HepG2 (cell line): ENCODE measurements around the gene TM9SF2. TPM values are rescaled to one million over a fixed set of nuclear protein-coding genes. Genes with fewer than 3 reads are reported as not detected.

Experiments
- MEIS2 ChIP-seq: sonication (generic); formaldehyde crosslinking; IDR thresholded peaks from 2 replicates; pipeline ENCODE4 v1.9.0; 2021; ENCODE audit warnings: mild to moderate bottlenecking, missing genetic modification reagents
- REL ChIP-seq: sonication (generic); formaldehyde crosslinking; conservative IDR thresholded peaks from 2 replicates; pipeline ENCODE4 v1.8.0; 2022; ENCODE audit warnings: mild to moderate bottlenecking, missing genetic modification reagents, moderate library complexity
- U2AF1 ChIP-seq: fragments of 200-400 bp; formaldehyde crosslinking; optimal IDR thresholded peaks from 2 replicates; pipeline ENCODE3; 2017; ENCODE audit warnings: mild to moderate bottlenecking, low read depth, low read length
- ZBTB20 ChIP-seq: sonication (generic); formaldehyde crosslinking; IDR thresholded peaks from 2 replicates; pipeline ENCODE4 v1.8.1; 2023; ENCODE audit warnings: missing genetic modification reagents, low read depth, mild to moderate bottlenecking, borderline replicate concordance
- ZFP62 ChIP-seq: sonication (generic); formaldehyde crosslinking; IDR thresholded peaks from 2 replicates; pipeline ENCODE4 v1.4.0; 2020; ENCODE audit warnings: missing genetic modification reagents
- ZKSCAN5 ChIP-seq: sonication (generic); formaldehyde crosslinking; IDR thresholded peaks from 2 replicates; pipeline ENCODE4 v1.5.1; 2020; ENCODE audit warnings: mild to moderate bottlenecking, missing genetic modification reagents
- ZNF572 ChIP-seq: sonication (generic); formaldehyde crosslinking; IDR thresholded peaks from 2 replicates; pipeline ENCODE4 v1.5.1; 2020; ENCODE audit warnings: mild to moderate bottlenecking, missing genetic modification reagents
- ZNF616 ChIP-seq: sonication (generic); formaldehyde crosslinking; IDR thresholded peaks from 2 replicates; pipeline ENCODE4 v1.5.0; 2020; ENCODE audit warnings: low read depth, mild to moderate bottlenecking, missing genetic modification reagents
- ZNF678 ChIP-seq: sonication (generic); formaldehyde crosslinking; IDR thresholded peaks from 2 replicates; pipeline ENCODE4 v1.4.0; 2020; ENCODE audit warnings: mild to moderate bottlenecking, missing genetic modification reagents
- ZNF75D ChIP-seq: sonication (generic); formaldehyde crosslinking; IDR thresholded peaks from 2 replicates; pipeline ENCODE4 v1.8.1; 2023; ENCODE audit warnings: missing genetic modification reagents, mild to moderate bottlenecking, borderline replicate concordance
- ZSCAN31 ChIP-seq: sonication (generic); formaldehyde crosslinking; IDR thresholded peaks from 2 replicates; pipeline ENCODE4 v1.5.0; 2020; ENCODE audit warnings: low read depth, mild to moderate bottlenecking, missing genetic modification reagents
- polyA plus RNA-seq, 8 experiments: library from polyadenylated mRNA; depleted of rRNA in 3 of 8; stranded (reverse) in 7 of 8; unstranded in 1 of 8; fragments of >200 nt; fragmentation: Illumina TruSeq in 4 of 8; extraction: Trizol in 4 of 8; gene quantifications; 2 replicates each; pipeline versions ENCODE4 v1.2.1 to v1.2.3, GENCODE V29; 2011 to 2016; ENCODE audit warnings: low read depth in 4 of 8, missing spikeins in 1 of 8, mixed read lengths in 1 of 8; ENCODE audit not compliant: insufficient read depth in 1 of 8
- total RNA-seq, 5 experiments: library from RNA; depleted of rRNA; stranded (reverse); fragments of >200 nt; fragmentation: Illumina TruSeq; extraction: Trizol; gene quantifications; 2 replicates each; pipeline ENCODE4 v1.2.3, GENCODE V29; 2016; ENCODE audit warnings: low read depth in 1 of 5
- TF ChIP-seq, protein P1 (sequence below): sonication (generic); formaldehyde crosslinking; IDR thresholded peaks from 2 replicates; pipeline ENCODE4 v1.4.0; 2020; ENCODE audit warnings: missing genetic modification reagents
- TF ChIP-seq, protein P2 (sequence below): IDR thresholded peaks from 2 replicates; pipeline ENCODE4 v1.6.1; 2016; ENCODE audit warnings: missing biosample characterization, missing genetic modification reagents, low read depth
- TF ChIP-seq, protein P3 (sequence below): sonication (generic); formaldehyde crosslinking; IDR thresholded peaks from 2 replicates; pipeline ENCODE4 v1.5.1; 2020; ENCODE audit warnings: missing genetic modification reagents, mild to moderate bottlenecking, borderline replicate concordance
- TF ChIP-seq, protein P4 (sequence below): sonication (generic); formaldehyde crosslinking; IDR thresholded peaks from 2 replicates; pipeline ENCODE4 v1.4.0; 2020; ENCODE audit warnings: missing genetic modification reagents, mild to moderate bottlenecking, borderline replicate concordance
- TF ChIP-seq, protein P5 (sequence below): sonication (generic); formaldehyde crosslinking; IDR thresholded peaks from 2 replicates; pipeline ENCODE4 v1.5.0; 2020; ENCODE audit warnings: missing genetic modification reagents
- TF ChIP-seq, protein P6 (sequence below): sonication (generic); formaldehyde crosslinking; conservative IDR thresholded peaks from 2 replicates; pipeline ENCODE4 v1.5.0; 2020; ENCODE audit warnings: missing genetic modification reagents

Gene TM9SF2
- total and polyA plus RNA-seq, 2 of the 13 experiments (the other 11 are each of a cell fraction or from before 2014, with no cell fraction given): 94.1 to 123 TPM

DNA sequence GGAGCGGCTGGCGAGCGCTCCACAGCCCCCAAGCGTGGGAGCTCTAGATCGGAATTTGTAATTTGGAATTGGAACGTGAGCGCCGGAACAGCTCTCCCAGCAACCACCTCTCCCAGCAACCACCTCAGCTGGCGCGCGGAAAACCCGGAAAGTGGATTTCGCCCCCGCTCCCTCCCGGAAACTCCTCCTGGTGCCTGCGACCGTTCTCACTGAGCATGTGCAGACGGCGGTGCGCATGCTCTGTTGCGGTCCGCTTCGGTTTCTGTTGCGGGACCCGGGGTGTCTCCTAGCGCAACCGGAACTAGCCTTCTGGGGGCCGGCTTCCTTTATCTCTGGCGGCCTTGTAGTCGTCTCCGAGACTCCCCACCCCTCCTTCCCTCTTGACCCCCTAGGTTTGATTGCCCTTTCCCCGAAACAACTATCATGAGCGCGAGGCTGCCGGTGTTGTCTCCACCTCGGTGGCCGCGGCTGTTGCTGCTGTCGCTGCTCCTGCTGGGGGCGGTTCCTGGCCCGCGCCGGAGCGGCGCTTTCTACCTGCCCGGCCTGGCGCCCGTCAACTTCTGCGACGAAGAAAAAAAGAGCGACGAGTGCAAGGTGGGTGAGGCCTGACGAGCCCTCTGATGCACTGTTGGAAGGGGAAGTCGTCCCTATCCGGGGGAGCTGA, at the start of gene TM9SF2 (continued):
- TF ChIP-seq, protein P1, sequence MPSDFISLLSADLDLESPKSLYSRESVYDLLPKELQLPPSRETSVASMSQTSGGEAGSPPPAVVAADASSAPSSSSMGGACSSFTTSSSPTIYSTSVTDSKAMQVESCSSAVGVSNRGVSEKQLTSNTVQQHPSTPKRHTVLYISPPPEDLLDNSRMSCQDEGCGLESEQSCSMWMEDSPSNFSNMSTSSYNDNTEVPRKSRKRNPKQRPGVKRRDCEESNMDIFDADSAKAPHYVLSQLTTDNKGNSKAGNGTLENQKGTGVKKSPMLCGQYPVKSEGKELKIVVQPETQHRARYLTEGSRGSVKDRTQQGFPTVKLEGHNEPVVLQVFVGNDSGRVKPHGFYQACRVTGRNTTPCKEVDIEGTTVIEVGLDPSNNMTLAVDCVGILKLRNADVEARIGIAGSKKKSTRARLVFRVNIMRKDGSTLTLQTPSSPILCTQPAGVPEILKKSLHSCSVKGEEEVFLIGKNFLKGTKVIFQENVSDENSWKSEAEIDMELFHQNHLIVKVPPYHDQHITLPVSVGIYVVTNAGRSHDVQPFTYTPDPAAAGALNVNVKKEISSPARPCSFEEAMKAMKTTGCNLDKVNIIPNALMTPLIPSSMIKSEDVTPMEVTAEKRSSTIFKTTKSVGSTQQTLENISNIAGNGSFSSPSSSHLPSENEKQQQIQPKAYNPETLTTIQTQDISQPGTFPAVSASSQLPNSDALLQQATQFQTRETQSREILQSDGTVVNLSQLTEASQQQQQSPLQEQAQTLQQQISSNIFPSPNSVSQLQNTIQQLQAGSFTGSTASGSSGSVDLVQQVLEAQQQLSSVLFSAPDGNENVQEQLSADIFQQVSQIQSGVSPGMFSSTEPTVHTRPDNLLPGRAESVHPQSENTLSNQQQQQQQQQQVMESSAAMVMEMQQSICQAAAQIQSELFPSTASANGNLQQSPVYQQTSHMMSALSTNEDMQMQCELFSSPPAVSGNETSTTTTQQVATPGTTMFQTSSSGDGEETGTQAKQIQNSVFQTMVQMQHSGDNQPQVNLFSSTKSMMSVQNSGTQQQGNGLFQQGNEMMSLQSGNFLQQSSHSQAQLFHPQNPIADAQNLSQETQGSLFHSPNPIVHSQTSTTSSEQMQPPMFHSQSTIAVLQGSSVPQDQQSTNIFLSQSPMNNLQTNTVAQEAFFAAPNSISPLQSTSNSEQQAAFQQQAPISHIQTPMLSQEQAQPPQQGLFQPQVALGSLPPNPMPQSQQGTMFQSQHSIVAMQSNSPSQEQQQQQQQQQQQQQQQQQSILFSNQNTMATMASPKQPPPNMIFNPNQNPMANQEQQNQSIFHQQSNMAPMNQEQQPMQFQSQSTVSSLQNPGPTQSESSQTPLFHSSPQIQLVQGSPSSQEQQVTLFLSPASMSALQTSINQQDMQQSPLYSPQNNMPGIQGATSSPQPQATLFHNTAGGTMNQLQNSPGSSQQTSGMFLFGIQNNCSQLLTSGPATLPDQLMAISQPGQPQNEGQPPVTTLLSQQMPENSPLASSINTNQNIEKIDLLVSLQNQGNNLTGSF (CRISPR knock-in tag): no peak
- TF ChIP-seq ZKSCAN5 (CRISPR knock-in tag): no peak
- TF ChIP-seq, protein P2, sequence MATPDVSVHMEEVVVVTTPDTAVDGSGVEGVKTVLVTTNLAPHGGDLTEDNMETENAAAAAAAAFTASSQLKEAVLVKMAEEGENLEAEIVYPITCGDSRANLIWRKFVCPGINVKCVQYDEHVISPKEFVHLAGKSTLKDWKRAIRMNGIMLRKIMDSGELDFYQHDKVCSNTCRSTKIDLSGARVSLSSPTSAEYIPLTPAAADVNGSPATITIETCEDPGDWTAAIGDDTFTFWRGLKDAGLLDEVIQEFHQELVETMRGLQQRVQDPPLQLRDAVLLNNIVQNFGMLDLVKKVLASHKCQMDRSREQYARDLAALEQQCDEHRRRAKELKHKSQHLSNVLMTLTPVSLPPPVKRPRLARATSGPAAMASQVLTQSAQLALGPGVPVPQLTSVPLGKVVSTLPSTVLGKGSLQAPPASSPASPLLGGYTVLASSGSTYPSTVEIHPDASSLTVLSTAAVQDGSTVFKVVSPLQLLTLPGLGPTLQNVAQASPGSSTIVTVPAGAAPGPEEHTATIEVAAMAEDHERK (CRISPR knock-in tag): no peak
- TF ChIP-seq REL: no peak
- peak; percentile 72; the same call in 1 of the 2 replicates for TF ChIP-seq ZBTB20 (CRISPR knock-in tag)
- TF ChIP-seq ZSCAN31 (CRISPR knock-in tag): no peak; the same call in 1 of the 2 replicates
- TF ChIP-seq, protein P3, sequence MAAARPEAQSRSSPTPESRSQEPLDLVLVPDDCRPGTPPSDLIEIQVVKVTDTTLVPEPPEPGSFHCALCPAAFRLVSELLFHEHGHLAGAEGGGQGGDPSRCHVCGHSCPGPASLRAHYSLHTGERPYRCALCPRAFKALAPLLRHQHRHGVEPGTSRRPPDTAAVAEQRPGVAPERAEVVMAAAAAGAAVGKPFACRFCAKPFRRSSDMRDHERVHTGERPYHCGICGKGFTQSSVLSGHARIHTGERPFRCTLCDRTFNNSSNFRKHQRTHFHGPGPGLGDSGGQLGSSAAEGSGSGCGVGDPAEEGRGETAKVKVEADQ (CRISPR knock-in tag): no peak
- TF ChIP-seq, protein P4, sequence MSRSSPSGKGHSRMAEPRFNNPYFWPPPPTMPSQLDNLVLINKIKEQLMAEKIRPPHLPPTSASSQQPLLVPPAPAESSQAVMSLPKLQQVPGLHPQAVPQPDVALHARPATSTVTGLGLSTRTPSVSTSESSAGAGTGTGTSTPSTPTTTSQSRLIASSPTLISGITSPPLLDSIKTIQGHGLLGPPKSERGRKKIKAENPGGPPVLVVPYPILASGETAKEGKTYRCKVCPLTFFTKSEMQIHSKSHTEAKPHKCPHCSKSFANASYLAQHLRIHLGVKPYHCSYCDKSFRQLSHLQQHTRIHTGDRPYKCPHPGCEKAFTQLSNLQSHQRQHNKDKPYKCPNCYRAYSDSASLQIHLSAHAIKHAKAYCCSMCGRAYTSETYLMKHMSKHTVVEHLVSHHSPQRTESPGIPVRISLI (CRISPR knock-in tag): peak; percentile 67; the same call in 1 of the 2 replicates
- no peak for TF ChIP-seq ZFP62
- TF ChIP-seq, protein P5, sequence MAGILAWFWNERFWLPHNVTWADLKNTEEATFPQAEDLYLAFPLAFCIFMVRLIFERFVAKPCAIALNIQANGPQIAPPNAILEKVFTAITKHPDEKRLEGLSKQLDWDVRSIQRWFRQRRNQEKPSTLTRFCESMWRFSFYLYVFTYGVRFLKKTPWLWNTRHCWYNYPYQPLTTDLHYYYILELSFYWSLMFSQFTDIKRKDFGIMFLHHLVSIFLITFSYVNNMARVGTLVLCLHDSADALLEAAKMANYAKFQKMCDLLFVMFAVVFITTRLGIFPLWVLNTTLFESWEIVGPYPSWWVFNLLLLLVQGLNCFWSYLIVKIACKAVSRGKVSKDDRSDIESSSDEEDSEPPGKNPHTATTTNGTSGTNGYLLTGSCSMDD: no peak
- no peak for TF ChIP-seq MEIS2 (CRISPR knock-in tag)
- peak; percentile 64 for TF ChIP-seq U2AF1
- no peak for TF ChIP-seq ZNF616 (CRISPR knock-in tag)
- TF ChIP-seq ZNF678 (CRISPR knock-in tag): no peak
- TF ChIP-seq, protein P6, sequence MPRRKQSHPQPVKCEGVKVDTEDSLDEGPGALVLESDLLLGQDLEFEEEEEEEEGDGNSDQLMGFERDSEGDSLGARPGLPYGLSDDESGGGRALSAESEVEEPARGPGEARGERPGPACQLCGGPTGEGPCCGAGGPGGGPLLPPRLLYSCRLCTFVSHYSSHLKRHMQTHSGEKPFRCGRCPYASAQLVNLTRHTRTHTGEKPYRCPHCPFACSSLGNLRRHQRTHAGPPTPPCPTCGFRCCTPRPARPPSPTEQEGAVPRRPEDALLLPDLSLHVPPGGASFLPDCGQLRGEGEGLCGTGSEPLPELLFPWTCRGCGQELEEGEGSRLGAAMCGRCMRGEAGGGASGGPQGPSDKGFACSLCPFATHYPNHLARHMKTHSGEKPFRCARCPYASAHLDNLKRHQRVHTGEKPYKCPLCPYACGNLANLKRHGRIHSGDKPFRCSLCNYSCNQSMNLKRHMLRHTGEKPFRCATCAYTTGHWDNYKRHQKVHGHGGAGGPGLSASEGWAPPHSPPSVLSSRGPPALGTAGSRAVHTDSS: no peak
- TF ChIP-seq ZNF75D (CRISPR knock-in tag): no peak
- TF ChIP-seq ZNF572 (CRISPR knock-in tag): 0 out of 2 replicates have a peak, but pooled peaks have one; percentile 17
